IPS DF 4.7 (cell line): ENCODE measurements around the gene OOSP2.
"Not testable (repeated sequence)": the region's sequence is repeated elsewhere in the genome, so short reads cannot be mapped to it uniquely, and the experiment has no call there.

Experiments
- DNase-seq: peaks from one replicate; pipeline ENCODE4 v3.0.0-alpha.2; 2013; ENCODE audit warnings: low spot score; ENCODE audit errors: extremely low read depth

OOSP2 gene, protein sequence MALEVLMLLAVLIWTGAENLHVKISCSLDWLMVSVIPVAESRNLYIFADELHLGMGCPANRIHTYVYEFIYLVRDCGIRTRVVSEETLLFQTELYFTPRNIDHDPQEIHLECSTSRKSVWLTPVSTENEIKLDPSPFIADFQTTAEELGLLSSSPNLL

DNA sequence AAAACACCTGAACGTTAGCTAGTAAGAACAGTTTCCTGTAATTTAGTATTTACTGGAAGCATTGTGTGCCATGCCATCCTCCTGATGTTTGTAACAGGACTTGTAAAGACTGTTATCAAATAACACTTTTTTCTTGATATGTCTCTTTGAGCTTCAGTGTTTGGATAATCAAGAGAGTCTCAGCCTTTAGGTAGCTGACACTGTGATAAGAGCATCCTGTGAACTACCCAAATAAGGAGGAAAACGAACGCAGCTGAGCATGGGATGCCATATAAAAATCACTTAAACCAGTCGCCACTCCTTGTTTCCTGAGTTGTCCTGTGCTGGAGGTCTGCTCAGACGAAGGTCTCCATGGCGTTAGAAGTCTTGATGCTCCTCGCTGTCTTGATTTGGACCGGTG is at the start of gene OOSP2:
Gene OOSP2, plus strand, starts transcription at position 301 of the 400 bp plus-strand sequence. Its CDS starts 51 bp downstream, at position 352.
- no peak for DNase-seq

DNA sequence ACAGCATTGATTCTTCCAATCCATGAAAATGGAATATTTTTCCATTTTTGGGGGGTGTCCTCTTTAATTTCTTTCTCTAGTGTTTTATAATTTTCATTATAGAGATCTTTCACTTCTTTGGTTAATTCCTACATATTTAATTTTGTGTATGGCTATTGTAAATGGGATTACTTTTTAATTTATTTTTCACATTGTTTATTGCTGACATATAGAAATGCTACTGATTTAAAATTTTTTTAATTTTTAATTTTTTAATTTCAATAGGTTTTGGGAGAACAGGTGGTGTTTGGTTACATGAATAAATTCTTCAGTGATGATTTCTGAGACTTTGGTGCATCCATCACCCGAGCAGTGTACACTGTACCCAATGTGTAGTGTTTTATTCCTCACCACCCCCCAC is 49.8 kb upstream of the OOSP2 start:
- no peak for DNase-seq

DNA sequence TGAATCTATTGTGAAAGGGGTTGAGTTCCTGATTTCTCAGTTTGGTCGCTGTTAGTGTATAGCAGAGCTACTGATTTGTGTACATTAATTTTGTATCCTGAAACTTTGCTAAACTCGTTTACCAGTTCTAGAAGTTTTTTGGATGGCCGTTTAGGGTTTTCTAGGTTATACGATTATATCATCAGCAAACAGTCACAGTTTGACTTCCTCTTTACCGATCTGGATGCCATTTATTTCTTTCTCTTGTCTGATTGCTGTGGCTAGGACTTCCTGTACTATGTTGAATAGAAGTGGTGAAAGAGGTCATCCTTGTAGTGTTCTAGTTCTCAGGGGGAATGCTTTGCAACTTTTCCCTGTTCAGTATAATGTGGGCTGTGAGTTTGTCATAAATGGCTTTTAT is 47.8 kb upstream of the OOSP2 start:
- DNase-seq = no peak

DNA sequence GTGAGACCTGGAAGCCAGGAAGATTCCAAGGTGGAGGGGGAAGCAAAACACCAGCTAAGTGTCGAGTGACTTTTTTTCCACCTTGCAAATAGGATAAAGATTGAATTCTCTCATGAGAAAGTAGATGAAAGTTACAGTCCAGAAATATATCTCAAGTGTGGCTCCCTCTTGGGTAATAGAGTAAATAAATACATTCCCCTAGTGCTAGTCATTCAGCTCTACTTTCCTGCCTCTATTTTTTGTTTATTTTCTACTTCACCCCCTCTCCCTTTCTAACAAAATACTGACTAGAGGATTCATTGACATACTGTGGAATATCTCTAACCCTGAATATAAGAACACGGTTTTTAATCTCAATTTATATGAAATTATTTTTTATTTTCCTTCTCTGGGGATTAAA is 42.4 kb upstream of the OOSP2 start:
- no peak for DNase-seq

DNA sequence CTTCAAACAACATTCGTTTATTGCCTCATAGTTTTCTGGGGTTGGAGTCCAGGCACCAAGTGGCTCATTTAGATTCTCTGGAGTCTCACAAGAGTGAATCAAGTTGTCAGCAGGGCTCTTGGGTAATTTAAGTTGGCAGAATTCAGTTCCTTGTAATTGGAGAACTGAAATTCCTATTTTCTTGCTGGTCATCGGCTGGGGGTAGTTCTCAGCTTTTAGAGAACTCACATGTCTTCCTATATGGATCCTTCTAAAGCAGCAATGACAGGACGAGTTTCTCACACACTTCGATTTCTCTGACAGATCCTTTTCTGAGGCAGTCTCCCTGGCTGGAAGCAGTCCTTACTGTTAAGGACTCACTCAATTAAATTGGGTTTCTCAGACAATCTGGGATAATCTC is 40.5 kb upstream of the OOSP2 start:
- no peak for DNase-seq

DNA sequence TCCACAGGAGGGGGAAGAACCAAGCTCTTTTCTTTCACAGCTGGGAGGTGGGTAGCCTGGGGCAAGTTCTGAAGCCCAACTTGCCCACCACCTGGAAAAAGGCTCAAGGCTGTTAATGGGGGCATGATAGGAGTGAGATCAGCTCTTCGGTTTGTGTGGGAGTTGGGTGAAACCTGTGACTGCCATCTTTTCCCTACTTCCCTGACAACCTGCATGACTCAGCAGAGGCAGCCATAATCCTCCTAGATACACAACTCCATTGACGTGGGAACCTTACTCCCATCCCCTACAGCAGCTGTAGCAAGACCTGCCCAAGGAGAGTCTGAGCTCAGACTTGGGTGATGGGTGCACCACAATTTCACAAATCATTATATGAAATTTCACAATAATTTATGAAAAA is 36.5 kb upstream of the OOSP2 start:
- no peak for DNase-seq

DNA sequence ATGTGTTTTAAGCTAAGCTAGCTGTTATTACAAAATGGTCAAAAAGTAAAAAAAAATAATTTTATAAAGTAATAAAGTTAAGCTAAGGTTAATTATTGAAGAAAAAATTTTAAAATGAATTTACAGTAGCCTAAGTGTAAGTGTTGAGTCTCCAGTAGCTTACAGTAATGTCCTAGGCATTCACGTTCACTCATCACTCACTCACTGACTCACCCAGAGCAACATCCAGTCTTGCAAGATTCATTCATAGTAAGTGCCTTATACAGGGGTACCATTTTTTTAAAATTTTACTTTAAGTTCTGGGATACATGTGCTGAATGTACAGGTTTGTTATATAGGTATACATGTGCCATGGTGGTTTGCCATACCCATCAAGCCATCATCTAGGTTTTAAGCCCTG is 34.8 kb upstream of the OOSP2 start:
- DNase-seq = no peak

DNA sequence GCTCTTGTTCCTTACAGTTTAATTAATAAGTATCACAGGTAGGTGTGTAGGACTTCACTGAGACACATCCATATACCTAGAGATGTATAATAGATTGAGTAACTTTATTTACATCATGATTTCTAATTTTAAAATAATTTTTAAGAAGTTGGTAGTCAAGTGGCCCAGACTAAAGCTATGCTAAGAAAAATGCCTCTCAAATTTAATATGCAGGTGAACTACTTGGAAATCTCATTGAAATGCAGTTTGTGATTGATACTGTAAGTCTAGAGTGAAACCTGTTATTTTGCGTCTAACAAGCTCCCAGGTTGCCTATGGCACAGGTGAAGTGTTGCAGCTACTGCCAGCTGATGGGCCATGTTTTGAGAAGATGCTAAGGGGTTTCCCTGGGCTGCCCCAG is 23.3 kb upstream of the OOSP2 start, which contains the start of gene OOSP4B:
Gene OOSP4B, plus strand, starts transcription at position 301 of the 400 bp plus-strand sequence.
- no peak for DNase-seq

DNA sequence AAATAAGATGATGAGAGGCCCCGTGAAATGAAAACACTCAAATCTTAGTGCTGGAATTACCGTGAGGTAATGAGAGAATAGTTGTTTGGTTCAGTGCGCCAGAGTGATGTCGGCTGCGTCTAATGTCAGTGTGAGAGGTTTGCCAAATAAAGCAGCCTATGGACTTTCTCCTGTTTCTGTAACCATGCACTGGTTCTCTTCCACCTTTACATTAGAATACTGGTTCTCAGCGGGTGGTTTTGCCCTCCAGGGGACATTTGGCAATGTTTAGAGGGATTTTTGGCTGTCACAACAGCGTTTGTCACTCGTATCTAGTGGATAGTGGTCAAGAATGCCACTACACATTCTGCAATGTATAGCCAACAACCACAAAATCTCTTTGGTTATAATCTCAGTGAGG is 22.2 kb upstream of the OOSP2 start:
- DNase-seq = no peak

DNA sequence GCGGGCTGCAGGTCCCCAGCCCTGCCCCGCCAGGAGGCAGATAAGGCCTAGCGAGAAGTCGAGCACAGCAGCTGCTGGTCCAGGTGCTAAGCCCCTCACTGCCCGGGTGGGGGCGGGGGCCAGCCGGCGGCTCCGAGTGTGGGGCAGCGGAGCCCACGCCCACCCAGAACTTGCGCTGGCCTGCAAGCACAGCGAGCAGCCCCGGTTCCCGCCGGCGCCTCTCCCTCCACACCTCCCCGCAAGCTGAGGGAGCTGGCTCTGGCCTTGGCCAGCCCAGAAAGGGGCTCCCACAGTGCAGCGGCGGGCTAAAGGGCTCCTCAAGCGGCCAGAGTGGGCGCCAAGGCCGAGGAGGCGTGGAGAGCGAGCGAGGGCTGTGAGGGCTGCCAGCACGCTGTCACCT is 19.8 kb upstream of the OOSP2 start:
- not testable (repeated sequence) for DNase-seq

DNA sequence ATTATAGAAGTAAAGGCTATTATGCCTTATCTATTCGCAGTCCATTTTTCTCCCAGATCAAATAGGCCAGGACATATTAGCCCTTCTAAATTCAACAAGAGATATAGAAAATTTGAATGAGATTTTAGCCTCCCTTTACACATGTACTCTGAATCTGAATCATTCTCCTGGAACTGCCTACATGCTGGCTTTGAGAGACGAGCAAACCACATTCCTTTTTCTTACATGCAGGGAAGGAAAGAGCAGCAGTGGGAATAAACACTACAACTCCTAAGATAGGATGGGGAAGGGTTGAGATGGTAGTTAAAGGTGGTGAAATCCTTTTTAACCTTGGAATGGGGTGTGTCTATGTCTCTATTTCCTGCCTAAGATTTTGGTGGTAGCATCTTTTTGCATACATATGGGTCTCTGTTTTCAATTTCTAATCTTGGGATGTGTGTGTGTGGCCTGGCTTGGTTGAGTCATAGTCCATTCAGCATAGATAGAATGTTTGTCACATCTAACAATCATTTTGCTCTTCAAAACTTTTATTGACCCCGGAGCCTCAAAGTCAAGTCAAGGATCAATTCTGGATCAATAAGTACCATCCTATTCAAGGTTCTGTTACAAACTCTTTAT is 11.1 kb upstream of the OOSP2 start:
- DNase-seq = no peak

DNA sequence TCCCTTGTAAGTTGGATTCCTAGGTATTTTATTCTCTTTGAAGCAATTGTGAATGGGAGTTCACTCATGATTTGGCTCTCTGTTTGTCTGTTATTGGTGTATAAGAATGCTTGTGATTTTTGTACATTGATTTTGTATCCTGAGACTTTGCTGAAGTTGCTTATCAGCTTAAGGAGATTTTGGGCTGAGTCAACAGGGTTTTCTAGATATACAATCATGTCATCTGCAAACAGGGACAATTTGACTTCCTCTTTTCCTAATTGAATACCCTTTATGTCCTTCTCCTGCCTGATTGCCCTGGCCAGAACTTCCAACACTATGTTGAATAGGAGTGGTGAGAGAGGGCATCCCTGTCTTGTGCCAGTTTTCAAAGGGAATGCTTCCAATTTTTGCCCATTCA is 10.2 kb downstream of the OOSP2 start:
- not testable (repeated sequence) for DNase-seq

DNA sequence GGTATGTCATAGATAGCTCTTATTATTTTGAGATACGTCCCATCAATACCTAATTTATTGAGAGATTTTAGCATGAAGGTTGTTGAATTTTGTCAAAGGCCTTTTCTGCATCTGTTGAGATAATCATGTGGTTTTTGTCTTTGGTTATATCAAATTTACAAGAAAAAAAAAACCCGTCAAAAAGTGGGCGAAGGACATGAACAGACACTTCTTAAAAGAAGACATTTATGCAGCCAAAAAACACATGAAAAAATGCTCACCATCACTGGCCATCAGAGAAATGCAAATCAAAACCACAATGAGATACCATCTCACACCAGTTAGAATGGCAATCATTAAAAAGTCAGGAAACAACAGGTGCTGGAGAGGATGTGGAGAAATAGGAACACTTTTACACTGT is 10.6 kb downstream of the OOSP2 start:
- not testable (repeated sequence) for DNase-seq

DNA sequence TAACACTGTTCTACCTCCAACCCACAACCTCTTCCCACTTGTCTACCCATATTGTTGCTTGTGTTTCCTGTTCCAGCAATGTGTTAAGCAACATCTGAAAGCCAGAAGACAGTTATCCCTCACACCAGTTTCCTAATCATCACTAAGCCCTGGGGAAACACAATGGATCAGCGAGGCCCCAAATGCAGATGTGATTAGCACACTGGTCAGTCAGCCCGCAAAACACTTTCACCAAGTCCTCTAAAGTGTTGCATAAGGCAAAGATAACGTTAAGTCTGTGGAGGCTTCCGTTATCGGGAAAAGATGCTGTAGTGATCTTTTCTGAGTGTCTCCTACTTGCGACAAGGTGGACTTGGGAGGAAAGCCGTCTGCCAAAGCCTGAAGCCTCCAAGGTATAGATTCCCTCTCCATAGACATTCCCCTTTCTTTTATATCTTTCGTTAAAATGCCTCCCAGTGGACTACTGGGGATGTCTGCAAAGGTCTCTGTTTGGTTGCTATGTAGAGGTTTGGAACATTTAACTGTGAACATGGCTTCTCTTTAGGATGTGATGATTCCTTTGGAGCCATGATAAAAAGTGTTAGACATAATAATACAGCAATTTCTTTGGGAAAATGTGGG is 16.2 kb downstream of the OOSP2 start, which contains the start of gene MS4A3:
Gene MS4A3, plus strand, starts transcription at position 317 of the 621 bp plus-strand sequence. CDS start 4,496 bp downstream, outside the sequence.
- no peak for DNase-seq

DNA sequence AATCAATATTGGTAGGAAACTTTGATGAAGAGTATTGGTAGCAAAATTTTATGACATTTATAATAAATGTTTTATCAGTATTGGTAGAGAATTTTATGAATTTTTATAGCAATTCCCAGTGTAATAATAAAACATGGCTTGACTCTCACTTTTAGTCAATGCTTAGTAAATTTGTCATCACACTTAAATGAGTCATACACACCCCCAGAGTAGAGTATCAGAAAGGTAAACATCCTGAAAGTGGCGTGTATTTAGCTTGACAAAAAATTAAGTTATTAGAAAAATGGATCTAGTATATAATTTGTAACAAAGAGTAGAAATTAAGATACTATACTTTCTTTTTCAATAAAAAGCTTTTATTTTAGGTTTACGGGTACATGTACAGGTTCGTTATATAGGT is 18.8 kb downstream of the OOSP2 start:
- DNase-seq = no peak

DNA sequence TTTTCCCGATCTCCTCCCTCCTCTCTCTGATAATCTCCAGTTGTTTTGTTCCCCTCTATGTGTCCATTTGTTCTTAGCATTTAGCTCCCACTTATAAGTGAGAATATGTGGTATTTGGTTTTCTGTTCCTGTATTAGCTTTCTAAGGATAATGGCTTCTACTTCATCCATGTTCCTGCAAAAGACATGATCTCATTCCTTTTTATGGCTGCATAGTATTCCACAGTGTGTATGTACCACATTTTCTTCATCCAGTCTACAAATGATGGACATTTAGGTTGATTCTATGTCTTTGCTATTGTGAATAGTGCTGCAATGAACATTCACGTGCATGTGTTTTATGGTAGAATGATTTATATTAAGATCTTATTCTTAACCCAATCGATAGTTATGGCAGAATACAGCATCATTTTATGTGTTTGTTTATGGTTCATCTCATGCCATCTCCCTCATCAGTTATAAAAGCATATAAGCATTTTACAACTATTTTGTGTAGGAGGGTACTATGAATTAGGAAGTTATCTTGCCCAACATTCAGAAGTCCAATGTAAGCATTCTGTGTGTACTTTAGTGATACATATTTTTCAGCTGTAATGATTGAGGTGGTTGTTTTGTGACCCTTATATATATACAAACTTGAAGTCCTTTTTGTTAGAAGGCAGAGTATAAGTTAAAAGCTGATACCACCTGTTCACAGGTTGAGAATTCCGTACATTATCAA is 19.5 kb downstream of the OOSP2 start:
- DNase-seq = no peak

DNA sequence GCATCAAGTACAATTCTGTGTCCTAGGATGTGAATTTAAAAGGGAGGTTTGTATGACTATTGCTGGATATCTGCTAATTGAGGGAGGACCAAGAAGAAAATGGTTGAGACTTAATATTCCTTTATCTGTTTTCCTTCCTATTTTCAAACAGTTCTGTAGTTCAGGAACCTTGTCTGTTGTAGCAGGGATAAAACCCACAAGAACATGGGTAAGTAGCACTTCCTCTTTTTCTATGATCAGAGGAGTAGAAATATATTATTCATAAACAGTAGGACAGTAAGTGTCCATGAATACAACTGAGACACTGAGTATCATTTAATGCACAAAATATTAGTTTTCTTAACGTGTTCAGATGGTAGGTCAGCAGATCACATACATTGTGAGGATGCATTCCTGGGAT is 23.9 kb downstream of the OOSP2 start:
- no peak for DNase-seq

DNA sequence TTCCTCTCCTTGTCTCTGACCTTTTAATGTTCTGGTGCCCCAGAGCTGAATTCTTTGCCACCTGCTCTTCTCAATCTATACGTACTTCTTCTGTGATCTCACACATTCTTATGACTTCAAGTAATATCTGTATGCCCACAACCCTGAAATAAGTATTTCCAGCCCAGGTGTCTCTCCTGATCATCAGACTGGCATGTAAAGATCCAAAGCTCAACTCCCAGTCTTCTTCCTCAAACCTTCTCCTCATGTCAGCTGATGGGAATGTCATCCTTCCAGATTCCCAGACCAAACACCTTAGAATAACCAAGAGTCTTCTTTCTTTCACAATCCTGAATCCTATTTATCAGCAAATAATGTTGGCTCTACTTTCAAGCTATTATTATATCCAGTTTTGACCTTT is 25.6 kb downstream of the OOSP2 start:
- no peak for DNase-seq

DNA sequence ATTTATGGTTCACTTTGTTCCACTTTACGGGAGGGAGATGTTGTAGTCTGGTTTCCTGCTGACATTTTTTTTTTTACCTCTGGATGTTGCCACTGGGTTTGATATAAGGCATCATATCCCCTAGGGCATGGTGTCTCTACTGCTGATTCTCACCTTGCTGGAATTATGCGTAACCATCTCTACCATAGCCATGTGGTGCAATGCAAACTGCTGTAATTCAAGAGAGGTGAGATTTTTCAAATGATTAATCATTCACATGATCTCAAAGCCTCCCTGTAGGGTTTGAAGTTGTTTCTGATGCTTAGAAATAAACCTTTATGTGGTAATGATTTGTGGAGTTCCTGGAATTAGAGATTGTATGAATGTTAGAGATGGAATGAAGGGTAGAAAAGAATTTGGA is 29.2 kb downstream of the OOSP2 start:
- no peak for DNase-seq

DNA sequence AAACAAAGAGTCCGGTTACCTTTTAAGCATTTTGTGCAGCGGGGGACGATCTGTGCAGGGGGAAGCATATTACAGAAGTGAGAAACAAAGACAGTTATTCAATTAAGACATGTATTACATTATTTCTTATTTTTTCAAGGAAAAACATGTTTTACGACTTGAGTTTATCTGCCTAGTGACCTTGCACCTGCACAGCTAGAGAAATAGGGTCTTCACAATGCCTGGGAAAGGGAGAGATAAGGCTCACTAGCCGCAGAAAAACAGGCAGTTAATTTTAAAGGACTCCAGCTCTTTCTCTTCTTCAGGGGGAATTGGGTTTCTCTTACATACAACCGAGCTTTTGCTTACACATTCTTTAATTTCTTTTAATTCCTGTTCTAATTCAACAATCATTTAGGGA is 31.4 kb downstream of the OOSP2 start:
- not testable (repeated sequence) for DNase-seq

DNA sequence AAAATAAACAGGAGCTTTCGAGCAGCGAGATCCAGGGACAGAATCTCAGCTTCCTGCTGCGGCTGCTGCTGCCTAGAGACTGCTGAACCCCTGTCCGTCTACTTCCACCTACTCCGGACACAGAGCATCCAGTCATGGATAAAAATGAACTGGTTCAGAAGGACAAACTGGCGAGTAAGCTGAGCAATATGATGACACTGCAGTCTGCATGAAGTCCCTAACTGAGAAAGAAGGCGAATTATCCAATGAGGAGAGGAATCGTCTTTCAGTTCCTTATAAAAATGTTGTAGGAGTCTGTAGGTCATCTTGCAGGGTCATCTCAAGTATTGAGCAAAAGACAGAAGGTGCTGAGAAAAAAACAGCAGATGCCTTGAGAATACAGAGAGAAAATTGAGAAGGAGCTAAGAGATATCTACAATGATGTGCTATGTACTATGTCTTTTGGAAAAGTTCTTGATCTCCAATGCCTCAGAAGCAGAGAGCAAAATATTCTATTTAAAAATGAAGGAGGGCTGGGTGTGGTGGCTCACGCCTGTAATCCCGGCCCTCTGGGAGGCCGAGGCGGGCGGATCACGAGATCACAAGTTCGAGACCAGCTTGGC is 37.1 kb downstream of the OOSP2 start:
- DNase-seq = no peak

DNA sequence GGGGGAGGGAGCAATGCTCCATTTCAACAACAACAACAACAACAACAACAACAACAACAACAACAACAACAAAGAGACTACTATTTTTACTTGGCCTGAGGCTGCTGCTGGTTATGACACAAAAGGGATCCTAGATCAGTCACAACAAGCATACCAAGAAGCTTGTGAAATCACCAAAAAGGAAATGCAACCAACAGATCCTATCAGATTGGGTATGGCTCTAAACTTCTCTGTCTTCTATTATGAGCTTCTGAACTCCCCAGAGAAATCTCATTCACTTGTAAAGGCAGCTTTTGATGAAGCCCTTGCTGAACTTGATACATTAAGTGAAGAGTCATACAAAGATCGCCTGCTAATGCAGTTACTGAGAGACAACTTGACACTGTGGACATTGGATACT is 37.8 kb downstream of the OOSP2 start:
- DNase-seq = no peak
